GM19099 (cell line): ENCODE measurements around the gene CSTPP1.

ENCODE experiments used
- POLR2A ChIP-seq: IDR thresholded peaks from 3 replicates; pipeline ENCODE4 v1.6.1; 2011; ENCODE audit warnings: low read depth; ENCODE audit not compliant: insufficient read length; ENCODE audit errors: extremely low read depth

Gene CSTPP1

DNA sequence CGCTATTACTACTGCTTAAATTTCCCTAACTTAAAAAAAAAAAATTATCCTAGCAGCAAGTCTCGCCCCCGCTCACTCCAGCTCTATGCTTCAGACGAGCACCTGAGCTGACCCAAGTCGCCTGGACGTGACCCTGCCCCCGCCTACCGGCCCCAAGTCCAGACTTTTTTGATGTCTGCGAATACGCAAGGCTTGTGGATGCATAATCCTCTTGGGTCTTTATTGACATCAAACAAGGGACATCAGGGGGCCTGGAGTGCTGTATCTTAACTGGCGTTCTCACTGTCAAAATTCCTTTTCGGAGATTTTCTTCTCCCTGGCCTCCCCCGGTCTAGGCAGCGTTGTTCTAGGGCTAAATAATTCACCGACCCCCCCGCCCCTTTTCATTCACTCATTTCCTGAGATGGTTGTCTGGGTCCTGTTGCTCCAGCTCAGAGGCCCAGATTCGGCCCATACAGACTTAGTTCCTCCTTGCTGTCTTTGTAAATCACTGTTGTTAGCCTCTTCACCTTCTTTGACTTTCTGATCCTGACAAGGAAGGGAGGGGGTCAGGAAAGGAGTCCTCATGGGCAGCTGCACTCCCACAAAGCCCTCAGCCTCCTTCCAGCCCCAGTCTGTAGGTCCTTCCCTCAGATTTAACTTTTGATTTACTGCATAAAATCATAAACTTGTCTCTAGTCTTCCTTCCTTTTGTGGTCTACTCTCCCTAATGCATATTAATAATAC lies 17.6 kb upstream of the CSTPP1 start:
- TF ChIP-seq POLR2A: no peak

DNA sequence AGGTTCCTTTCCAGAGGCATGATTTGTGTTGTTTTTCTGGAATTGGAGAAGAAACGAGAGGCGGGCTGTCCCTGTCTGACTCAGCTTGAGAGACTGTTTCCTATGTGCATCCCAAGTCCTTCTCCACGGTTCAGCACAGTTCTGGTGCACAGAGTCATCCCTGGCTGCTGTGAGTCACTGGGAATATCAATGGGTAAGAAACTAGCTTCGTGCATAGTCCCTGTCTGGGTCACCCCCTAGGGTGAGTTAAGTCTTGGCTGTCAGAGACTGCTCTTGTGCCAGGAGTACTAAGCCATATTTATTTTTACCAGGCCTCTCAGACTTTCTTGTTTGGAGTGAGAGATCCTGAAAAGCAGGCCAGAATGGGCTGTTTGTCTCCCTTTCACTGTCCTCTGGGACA lies 15.8 kb upstream of the CSTPP1 start:
- TF ChIP-seq POLR2A: no peak

- no peak for TF ChIP-seq POLR2A
These were observed 6.5 kb upstream of the CSTPP1 start for GRCh38 chr11:46930089-46930488.

DNA sequence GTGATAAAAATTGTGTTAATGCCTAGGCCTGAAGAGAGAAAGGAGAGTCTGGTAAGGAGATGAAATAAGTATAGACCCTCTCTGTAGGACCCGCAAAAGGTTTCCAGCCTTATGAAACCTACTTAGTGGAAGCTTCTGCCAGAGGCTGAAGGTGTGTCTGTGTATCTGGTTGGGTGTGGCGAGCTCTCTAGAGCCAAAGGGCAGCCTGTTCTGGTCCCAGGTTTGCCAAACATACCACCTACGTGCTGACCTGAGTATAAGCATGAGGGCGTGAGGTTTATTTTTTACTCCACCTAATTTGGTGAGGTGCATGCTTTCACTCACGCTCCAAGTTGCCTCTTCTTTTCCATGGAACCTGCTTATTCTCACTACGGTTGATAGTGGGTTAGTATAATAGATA lies 5.6 kb downstream of the CSTPP1 start:
- TF ChIP-seq POLR2A: no peak

DNA sequence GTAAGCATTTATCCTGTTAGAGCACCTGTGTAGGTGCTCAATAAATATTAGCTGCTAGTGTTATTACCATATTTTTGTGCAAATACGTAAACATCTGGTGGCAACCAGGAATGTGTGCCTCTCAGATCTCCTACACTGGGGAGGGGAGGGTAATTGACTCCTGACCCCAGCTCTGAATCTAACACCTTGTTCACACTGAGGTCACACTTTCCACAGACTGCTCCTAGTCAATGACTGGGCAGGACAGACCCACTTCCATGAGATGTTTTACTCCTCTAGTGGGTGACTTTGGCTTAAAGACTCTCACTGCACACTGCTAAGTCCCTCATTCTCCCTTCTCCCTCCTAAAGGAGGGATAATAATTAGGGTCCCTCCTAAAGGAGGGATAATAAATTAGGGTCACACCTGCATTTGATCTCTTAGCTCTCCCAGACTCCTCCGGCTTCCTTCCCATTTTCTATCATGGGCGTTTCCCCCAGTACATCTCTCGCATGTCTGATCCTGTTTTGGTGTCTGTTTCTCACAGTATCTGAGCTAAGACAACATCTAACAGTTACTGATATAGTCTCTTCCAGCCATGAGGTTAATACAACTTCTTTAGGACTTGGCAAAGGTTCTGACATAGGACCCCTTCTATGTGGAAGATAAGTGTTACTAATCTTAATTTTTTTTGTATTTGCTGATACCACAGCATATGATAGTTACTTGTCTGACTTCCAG lies 8.0 kb downstream of the CSTPP1 start:
- TF ChIP-seq POLR2A: no peak

- no peak for TF ChIP-seq POLR2A
These were observed 11.0 kb downstream of the CSTPP1 start for GRCh38 chr11:46947399-46948077.

- TF ChIP-seq POLR2A: no peak
These were observed 12.0 kb downstream of the CSTPP1 start for GRCh38 chr11:46948378-46949131.

DNA sequence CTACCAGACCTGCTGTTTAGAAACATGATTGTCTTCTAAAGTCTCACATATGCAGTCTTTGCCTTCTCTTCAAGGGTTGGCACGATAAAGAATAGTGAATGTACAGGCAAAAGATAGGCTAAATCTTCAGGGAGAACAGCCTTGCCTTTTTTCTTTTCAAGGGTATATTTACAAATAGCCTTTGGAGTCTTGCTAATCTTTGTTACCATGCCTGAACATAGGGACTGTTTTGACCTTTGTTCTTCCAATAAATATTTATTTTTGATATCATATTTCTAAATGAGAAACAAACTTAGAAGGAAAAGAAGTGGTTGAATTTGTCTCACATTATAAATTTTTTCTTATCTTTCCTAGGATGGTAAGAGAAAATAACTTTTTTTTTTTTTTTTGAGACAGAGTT lies 12.7 kb downstream of the CSTPP1 start:
- TF ChIP-seq POLR2A: no peak

DNA sequence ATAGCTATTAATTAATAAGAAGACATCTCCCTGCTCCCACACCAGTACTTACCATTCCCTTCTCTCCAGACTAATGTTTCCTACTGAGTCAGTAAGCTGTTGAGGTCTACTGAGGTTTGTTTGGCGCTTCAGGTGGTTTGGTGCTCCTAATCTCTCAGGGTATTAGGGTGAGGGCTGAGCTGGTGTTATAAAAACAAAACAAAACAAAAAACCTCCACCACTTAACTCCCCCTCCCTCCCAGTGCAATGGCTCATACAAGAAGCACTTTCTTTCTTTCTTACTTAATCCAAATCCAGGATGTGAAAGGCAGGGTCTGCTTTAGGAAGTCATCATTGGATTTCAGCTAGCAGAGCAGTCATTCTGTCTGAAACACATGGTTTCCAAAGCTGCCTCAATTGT lies 15.3 kb downstream of the CSTPP1 start:
- TF ChIP-seq POLR2A: no peak

- TF ChIP-seq POLR2A: no peak
These were observed 16.0 kb downstream of the CSTPP1 start for GRCh38 chr11:46952553-46952952.

- TF ChIP-seq POLR2A: no peak
These were observed 16.5 kb downstream of the CSTPP1 start for GRCh38 chr11:46953093-46953492.

DNA sequence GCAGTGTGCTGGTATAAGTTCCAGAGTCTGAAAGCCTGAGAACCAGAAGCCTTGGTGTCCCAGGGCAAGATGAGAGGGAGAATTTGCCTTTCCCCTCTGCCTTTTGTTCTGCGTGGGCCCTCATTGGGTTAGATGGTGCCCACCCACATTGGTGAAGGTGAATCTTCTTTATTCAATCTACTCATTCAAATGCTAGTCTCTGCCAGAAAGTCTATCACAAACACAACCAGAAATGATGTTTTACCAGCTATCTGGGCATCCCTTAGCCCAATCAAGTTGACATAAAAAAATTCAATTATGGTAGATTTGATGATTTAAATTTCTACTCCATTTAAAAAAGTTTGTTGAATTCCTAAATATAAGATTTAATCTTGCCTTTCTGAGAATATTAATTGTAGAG lies 22.2 kb downstream of the CSTPP1 start:
- no peak for TF ChIP-seq POLR2A

DNA sequence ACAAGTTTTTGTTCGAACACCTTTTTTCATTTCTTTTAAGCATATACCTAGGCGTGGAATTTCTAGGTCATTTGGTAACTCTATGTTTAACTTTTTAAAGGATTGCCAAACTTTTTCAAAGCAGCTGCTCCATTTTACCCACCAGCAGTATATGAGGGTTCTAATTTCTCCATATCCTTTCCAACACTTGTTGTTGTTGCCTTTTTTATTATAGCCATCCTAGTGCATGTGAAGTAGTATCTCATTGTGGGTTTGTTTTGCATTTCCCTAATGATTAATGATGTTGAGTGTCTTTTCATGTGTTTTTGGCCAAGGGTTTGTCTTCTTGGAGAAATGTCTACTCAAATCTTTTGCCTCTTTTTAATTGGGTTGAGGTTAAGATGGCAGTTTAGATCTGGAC lies 24.5 kb downstream of the CSTPP1 start:
- TF ChIP-seq POLR2A: no peak

GRCh38 chr11:46963844-46964243 lies 27.3 kb downstream of the CSTPP1 start:
- TF ChIP-seq POLR2A: no peak

DNA sequence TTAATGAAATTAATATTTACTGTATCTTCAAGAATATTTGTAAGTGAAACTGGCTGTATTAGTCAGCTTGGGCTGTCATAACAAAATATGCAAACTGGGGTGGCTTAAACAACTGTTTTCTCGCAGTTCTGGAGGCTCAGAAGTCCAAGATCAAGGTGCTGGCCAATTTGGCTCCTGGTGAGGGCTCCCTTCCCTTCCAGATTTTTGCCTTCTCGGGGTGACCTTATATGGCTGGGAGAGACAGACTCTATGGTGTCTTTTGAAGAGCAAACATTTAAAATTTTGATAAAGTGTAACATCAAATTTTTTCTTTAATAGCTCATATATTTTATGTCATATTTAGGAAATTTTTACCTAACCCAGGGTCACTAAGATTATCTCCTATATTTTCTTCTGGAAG lies 30.2 kb downstream of the CSTPP1 start:
- TF ChIP-seq POLR2A: no peak
